ENCODE results near the gene ANKRD33. TPM values are rescaled to one million over a fixed set of nuclear protein-coding genes. Genes with fewer than 3 reads are reported as not detected.

Gene ANKRD33
- total and polyA plus RNA-seq, 2 of the 8 experiments (the other 6 are each of a cell fraction or from before 2014, with no cell fraction given): 0.41 to 0.53 TPM

DNA sequence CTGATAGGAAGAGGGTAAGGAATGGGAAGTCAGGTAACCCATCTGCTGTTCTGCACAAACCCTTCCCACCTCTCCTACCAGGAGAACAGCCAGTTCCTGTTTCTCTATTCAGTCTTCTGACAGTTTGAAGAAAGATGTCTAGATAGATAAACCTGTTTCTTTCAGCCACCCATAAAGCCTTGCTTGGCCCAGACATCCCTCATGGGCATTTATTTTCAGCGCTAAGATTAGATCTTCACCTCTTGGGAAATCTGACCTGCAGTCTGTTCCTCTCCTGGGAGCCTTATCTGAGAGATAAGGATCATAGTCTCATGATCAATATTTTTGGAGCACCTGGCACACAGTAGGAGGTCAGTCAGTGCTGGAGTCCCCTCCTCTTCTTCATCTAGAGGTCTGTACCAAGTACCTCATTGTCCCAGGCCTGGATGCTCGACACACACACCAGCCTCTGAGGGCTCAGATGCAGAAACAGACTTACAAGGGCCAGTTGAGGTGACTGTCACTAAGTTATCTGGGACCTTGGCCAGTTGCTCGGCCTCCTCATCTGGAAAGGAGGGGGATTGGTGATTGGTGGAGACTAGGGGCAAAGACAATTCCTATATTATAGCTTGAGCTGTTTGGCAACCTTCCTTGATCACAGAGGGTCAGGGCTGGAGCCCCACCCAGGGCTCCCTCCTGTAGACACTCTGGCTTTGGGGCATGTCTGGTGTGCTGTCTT lies 37.6 kb downstream of the ANKRD33 start (continued):
- TF ChIP-seq HDAC2 (IDR thresholded peaks at IDR 0.05; ENCODE audit: borderline replicate concordance in 1 of 2, low read depth in 2 of 2, low read length in 2 of 2): no peak
- TF ChIP-seq EP300 (IDR thresholded peaks at IDR 0.05; ENCODE audit: borderline replicate concordance in 1 of 2, low read depth in 2 of 2, low read length in 2 of 2): no peak
- TF ChIP-seq GTF2F1 (IDR thresholded peaks at IDR 0.05; ENCODE audit: borderline replicate concordance, low read depth, low read length): no peak
- no peak for TF ChIP-seq SIX5 (IDR thresholded peaks at IDR 0.05; ENCODE audit: low read depth, low read length)
- no peak for TF ChIP-seq BRCA1 (IDR thresholded peaks at IDR 0.05; ENCODE audit: low read depth, low read length)
- no peak for TF ChIP-seq JUND (IDR thresholded peaks at IDR 0.05; ENCODE audit: low read length)

All from H1 (cell line).